ENCODE results near the gene CHD2. TPM values are rescaled to one million over a fixed set of nuclear protein-coding genes. Genes with fewer than 3 reads are reported as not detected.
"Not testable (repeated sequence)": the region's sequence is repeated elsewhere in the genome, so short reads cannot be mapped to it uniquely, and the experiment has no call there.

CHD2 gene
- total RNA-seq, 2 donors from 2014 or later, result 31.1 to 37.9 TPM

DNA sequence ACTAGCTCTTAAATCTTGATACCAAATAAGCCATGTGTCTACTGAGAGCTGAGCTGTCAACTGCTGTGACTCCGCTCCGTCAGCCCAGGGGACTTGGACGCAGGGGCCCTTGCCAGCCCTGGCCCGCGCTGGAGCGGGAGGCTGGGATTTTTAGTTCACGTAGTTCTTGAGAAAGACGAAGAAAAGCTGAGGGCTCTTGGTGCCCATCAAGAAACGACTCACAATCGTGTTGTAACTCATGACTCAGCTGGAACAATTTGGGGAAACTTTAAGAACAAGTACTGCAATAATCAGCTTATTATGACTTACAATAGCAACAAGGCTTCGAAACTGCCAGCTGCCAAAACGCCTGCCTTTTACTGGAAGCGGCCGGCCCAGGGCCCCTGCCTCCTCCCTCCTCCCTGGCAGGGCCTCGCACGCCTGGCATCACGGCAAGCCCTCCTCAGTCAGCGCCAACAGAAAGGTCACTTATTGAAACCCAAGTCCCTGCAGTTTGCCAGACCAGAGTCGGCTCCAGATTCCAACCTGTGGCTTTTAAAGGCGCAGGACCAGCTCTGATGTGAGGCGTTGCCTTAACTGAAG lies 128.6 kb downstream of the CHD2 start:
- peak; percentile 94 for DNase-seq (ENCODE audit: low spot score)
- peaks cover 0 to 64% of the 10 kb centered on the region in 2 donors for H3K4me1 ChIP-seq
- H3K36me3 ChIP-seq, result peaks cover 30% of the 10 kb centered on the region
- H3K9me3 ChIP-seq, result no peaks in the 10 kb centered on the region
- H3K4me3 ChIP-seq, result peak overlapping the region in 1 of 2 donors; percentile 1
- H3K27ac ChIP-seq, result peak overlapping the region; percentile 79 to 91
- TF ChIP-seq, protein P1, sequence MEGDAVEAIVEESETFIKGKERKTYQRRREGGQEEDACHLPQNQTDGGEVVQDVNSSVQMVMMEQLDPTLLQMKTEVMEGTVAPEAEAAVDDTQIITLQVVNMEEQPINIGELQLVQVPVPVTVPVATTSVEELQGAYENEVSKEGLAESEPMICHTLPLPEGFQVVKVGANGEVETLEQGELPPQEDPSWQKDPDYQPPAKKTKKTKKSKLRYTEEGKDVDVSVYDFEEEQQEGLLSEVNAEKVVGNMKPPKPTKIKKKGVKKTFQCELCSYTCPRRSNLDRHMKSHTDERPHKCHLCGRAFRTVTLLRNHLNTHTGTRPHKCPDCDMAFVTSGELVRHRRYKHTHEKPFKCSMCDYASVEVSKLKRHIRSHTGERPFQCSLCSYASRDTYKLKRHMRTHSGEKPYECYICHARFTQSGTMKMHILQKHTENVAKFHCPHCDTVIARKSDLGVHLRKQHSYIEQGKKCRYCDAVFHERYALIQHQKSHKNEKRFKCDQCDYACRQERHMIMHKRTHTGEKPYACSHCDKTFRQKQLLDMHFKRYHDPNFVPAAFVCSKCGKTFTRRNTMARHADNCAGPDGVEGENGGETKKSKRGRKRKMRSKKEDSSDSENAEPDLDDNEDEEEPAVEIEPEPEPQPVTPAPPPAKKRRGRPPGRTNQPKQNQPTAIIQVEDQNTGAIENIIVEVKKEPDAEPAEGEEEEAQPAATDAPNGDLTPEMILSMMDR (IDR thresholded peaks at IDR 0.05), result no peak
- H3K27me3 ChIP-seq, result no peaks in the 10 kb centered on the region

DNA sequence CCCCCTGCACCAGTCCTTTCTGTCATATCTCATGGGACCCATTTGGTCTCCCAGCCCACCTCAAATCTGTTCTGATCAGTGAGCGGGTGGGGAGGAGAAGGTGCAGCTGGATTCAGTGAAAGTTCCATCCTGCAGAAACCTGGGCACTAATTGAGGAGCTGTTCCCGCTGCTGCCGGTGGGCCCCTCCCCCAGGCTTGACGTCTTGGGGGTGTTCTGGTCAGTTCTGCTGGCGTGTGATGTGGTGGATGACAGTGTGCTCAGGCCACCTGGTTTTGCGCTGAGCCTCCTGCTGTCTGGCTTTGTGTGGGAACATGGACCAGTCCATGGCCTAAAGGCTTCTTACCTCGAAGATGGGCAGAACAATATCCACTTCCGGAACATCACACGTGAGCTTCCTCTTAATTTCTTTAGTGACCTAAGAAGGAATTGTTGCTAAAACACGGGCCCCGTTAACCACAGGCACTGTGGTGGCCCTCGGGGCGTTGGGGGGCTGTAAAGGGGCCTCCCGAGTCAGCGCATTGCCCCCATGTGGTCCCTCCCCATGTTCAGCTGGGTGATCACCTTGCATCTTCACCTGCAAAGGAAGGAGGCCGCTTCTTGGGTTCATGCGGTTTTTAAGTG lies 129.2 kb downstream of the CHD2 start:
- peaks cover 0 to 64% of the 10 kb centered on the region in 2 donors for H3K4me1 ChIP-seq
- TF ChIP-seq, protein P1 (IDR thresholded peaks at IDR 0.05), result no peak
- DNase-seq (ENCODE audit: low spot score), result peak; percentile 65

DNA sequence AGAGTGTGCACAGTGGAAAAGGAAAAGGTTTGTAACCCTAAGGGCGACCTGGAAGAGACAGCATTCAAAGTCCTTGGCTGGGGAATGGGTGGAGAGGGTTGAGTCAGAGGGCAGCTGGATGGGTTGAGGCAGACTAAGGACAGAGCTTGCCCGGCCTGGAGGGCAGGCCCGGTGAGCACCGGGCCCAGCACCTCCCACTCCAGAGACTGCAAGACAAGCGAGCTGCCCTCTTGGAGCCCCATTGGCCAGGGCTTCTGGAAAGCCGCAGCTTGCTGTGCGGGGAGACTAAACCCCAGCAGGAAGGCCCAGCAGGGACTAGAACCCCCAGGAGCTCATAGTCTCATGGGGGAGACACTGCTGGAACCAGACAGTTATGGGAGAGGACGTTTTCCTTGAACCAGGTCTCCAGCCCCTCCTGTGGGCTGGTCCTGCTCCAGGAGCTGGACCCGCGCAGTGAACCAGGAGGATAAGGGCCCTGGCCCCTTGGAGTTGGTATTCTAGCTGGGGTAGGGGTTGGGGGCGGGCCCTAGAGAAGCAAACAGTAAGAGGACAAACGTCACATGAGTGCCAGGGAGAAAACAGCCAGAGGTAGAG lies 129.8 kb downstream of the CHD2 start:
- peaks cover 21% of the 10 kb centered on the region for H3K36me3 ChIP-seq
- H3K4me3 ChIP-seq, result no peak overlapping the region
- H3K4me1 ChIP-seq, result peaks cover 0 to 58% of the 10 kb centered on the region in 2 donors
- TF ChIP-seq, protein P1 (IDR thresholded peaks at IDR 0.05), result no peak
- DNase-seq (ENCODE audit: low spot score), result peak; percentile 61
- no peaks in the 10 kb centered on the region for H3K27me3 ChIP-seq
- H3K9me3 ChIP-seq, result no peaks in the 10 kb centered on the region
- peak overlapping the region; percentile 79 to 91 for H3K27ac ChIP-seq

More for the DNA sequence above, 129.2 kb downstream of the CHD2 start:
- H3K9me3 ChIP-seq, result no peaks in the 10 kb centered on the region
- peaks cover 27% of the 10 kb centered on the region for H3K36me3 ChIP-seq
- peak overlapping the region in 1 of 2 donors; percentile 1 for H3K4me3 ChIP-seq
- H3K27ac ChIP-seq, result peak overlapping the region; percentile 79 to 91
- no peaks in the 10 kb centered on the region for H3K27me3 ChIP-seq

DNA sequence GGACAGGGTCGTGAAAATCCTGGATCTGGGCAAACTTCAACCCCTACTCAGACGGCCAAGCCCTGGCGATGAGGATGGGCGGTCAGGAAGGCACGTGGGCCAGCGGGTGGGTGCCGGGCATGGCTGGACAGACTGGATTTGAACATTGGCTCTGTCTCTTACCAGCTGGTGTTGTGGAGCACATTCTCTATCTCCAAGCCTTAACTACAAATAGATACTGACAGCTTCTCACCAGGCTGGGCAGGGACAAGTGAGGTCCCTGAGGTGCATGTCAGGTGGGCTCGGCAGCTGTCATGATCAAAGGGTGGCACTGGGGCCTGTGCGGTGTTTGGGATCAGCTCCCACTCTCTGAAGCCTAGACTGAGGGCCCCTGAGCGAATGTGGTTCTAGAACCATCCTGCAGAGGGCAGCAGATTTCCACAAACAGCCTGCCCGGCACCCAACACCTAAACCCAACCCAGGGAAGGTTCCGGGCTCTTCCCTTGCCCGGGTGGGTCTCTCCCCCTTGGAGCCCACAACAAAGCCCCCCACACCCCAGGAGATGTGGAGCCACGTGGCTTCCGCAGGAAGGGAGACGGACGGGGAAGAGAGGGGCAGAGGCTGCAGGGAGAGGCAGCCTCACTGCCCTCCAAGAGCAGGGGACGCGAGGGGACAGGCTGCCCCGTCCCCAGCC lies 130.4 kb downstream of the CHD2 start:
- peaks cover 14% of the 10 kb centered on the region for H3K36me3 ChIP-seq
- no peaks in the 10 kb centered on the region for H3K9me3 ChIP-seq
- H3K27me3 ChIP-seq, result no peaks in the 10 kb centered on the region
- no peak overlapping the region for H3K4me3 ChIP-seq
- peaks cover 0 to 52% of the 10 kb centered on the region in 2 donors for H3K4me1 ChIP-seq
- TF ChIP-seq, protein P1 (IDR thresholded peaks at IDR 0.05), result peak; percentile 75 to 94
- peak; percentile 88 for DNase-seq (ENCODE audit: low spot score)
- H3K27ac ChIP-seq, result peak overlapping the region; percentile 79 to 91

DNA sequence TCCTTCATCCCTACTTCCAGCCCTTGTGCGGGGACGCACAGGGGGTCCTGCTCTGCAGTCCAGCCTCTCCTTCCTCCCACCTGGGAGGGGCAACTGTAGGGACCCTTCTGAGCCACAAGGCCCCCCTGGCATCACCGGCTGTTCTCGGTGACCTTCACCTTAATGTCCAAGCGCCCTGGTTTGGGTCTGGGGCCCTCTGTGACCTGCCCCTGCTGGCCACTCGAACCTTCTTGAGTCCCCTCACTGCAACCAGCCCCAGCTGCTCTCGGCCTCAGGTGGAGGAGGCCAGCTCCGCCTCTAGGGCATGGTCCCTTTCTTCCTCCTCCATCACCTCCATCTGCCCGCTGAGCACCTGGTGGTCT lies 131.0 kb downstream of the CHD2 start:
- DNase-seq (ENCODE audit: low spot score), result peak; percentile 58
- Histone ChIP-seq H3K4me3 (no peak overlapping the region), H3K4me1 (peaks cover 0 to 50% of the 10 kb centered on the region in 2 donors), H3K9me3 (no peaks in the 10 kb centered on the region), H3K27me3 (no peaks in the 10 kb centered on the region), H3K36me3 (peaks cover 9% of the 10 kb centered on the region), H3K27ac (peak overlapping the region; percentile 79 to 91)
- TF ChIP-seq, protein P1 (IDR thresholded peaks at IDR 0.05), result no peak

DNA sequence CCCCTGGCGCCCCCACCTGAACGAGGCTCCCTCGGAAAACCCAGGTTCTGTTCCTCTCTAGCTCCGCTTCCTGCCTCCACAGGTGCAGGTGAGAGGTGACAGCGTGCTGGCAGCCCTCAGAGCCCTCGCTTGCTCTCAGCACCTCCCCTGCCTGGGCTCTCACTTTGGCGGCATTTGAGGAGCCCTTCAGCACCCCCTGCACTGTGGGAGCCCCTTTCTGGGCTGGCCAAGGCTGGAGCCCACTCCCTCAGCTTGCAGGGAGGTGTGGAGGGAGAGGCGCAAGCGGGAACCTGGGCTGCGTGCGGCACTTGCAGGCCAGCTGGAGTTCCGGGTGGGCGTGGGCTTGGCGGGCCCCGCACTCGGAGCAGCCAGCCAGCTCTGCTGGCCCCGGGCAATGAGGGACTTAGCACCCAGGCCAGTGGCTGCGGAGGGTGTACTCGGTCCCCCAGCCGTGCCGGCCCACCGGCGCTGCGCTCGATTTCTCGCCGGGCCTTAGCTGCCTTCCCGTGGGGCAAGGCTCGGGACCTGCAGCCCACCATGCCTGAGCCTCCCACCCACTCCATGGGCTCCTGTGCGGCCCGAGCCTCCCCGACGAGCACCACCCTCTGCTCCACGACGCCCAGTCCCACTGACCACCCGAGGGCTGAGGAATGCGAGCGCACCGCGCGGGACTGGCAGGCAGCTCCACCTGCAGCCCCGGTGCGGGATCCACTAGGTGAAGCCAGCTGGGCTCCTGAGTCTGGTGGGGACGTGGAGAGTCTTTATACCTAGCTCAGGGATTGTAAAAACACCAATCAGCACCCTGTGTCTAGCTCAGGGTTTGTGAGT lies 131.6 kb downstream of the CHD2 start:
- not testable (repeated sequence) for H3K36me3 ChIP-seq; DNase-seq (ENCODE audit: low spot score); H3K27ac ChIP-seq; H3K4me3 ChIP-seq; H3K9me3 ChIP-seq; H3K27me3 ChIP-seq
- peaks cover 0 to 43% of the 10 kb centered on the region in 2 donors for H3K4me1 ChIP-seq

DNA sequence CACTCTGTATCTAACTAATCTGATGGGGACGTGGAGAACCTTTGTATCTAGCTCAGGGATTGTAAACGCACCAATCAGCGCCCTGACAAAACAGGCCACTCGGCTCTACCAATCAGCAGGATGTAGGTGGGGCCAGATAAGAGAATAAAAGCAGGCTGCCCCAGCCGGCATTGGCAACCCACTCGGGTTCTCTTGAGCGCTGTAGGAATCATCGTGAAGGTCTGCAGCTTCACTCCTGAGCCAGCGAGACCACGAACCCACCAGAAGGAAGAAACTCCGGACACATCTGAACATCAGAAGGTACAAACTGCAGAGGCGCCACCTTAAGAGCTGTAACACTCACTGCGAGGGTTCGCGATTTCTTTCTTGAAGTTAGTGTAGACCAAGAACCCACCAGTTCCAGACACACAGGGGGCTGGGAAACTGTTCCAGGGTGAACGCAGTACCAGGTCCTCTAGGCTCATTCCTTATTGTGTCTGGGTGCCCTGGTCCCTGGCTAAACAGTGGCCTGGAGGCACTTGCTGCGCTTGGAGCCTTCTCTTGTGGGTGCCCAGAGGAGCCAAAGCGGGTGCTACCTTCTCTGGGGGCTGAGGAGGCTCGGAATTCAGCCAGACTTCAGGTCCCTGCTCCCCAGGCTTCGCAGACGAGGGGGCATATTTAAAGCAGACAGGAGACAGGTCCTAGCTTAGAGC lies 132.5 kb downstream of the CHD2 start:
- H3K4me3 ChIP-seq; DNase-seq (ENCODE audit: low spot score); H3K9me3 ChIP-seq; H3K36me3 ChIP-seq; H3K27ac ChIP-seq; H3K27me3 ChIP-seq: not testable (repeated sequence)
- peaks cover 0 to 40% of the 10 kb centered on the region in 2 donors for H3K4me1 ChIP-seq

Measured in right atrium auricular region (tissue), 2 donors.